WI38 (cell line): Measurements from ENCODE around the gene INTS7.

ENCODE experiments used
- H3K4me3 ChIP-seq: 2 replicates; pipeline ENCODE4 v1.5.1; 2011; ENCODE audit warnings: low read depth, mild to moderate bottlenecking, control low read depth, low read length
- TF ChIP-seq, protein P1 (sequence below): IDR thresholded peaks from 2 replicates; pipeline ENCODE4 v1.5.1; 2012; ENCODE audit warnings: low read depth, mild to moderate bottlenecking, control low read depth, low read length

Gene INTS7

DNA sequence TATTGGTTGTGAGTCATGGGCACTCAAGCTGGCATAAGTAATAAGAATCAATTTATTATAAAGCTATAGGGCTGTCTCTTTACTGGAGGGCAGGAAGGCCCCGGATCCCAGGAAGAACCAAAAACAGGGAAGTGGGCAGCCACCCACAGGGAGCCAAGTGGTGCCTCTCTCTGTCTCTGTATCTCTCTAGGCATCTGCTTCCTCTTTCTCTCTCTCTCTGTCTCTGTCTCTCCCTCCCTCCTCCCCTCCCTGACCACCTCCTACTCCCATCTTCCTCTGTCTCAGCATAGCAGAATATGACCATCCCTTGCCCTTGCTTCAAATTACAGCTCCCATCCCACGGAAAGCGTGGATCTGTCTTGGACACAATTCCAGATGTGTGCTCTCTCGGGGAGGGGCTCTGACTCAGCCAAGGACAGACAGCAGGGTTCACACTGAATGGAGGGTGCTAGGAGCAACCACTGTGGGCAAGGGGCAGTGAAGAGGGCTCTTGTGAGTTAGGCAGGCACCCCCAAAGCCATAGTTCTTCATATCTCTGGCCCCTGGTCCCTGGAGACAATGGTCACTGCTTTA lies 124.4 kb downstream of the INTS7 start:
- TF ChIP-seq, protein P1, sequence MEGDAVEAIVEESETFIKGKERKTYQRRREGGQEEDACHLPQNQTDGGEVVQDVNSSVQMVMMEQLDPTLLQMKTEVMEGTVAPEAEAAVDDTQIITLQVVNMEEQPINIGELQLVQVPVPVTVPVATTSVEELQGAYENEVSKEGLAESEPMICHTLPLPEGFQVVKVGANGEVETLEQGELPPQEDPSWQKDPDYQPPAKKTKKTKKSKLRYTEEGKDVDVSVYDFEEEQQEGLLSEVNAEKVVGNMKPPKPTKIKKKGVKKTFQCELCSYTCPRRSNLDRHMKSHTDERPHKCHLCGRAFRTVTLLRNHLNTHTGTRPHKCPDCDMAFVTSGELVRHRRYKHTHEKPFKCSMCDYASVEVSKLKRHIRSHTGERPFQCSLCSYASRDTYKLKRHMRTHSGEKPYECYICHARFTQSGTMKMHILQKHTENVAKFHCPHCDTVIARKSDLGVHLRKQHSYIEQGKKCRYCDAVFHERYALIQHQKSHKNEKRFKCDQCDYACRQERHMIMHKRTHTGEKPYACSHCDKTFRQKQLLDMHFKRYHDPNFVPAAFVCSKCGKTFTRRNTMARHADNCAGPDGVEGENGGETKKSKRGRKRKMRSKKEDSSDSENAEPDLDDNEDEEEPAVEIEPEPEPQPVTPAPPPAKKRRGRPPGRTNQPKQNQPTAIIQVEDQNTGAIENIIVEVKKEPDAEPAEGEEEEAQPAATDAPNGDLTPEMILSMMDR, result no peak
- H3K4me3 ChIP-seq, result no peak overlapping the region

DNA sequence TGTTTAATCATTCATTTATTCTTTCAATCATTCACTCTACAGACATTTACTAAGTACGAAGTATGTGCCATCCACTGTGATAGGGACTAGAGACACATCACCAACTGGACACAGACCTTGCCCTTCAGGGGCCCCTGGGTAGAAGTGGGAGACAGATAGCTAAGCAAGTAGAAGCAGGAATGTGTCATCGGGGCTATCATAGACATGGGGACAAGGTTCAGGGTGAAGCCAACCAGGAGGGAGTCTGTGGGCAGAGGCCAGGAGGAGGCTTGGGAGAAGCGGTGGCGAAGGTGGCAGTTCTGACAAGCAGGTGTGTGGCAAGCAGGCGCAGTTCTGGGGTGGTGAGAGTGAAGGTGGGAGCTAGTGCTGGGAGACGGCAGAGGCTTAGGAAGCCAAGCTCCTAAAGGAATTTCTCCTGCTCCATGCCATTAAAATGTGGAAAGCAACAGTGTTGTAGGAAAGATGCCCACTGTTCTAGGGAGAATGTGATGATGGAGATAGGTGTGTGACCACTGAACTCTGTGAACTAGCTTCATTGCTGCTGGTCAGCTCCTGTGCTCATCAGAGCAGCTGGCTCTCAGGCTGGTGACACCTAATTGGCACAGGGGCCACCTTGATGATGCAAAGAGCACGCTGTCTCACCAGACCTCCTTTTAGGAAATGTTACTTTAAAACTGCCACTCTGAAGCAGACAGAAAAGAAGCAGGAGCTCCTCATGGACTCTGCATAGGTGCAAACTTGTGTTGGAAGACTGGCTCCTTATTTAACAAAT lies 125.1 kb downstream of the INTS7 start:
- TF ChIP-seq, protein P1, result no peak
- no peak overlapping the region for H3K4me3 ChIP-seq

DNA sequence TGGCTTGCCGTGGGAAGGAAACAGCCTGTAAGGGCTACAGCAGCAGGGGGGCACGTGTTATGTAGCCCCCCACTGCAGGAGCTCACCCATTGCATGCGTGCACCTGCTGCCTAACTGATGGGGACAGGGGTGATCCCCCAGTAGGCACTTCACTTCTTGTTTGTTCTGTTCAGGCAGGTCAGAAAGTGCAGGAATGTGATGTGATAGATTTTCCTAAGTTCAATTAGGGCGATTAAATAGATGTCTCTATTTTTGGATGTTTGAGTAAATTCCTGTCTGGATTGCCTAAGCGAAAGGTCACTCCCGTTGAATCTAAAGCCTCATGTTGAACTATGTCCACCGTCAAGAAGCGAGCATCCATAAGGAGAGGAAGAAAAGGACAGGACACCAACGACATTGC lies 126.0 kb downstream of the INTS7 start:
- TF ChIP-seq, protein P1, result no peak
- no peak overlapping the region for H3K4me3 ChIP-seq

DNA sequence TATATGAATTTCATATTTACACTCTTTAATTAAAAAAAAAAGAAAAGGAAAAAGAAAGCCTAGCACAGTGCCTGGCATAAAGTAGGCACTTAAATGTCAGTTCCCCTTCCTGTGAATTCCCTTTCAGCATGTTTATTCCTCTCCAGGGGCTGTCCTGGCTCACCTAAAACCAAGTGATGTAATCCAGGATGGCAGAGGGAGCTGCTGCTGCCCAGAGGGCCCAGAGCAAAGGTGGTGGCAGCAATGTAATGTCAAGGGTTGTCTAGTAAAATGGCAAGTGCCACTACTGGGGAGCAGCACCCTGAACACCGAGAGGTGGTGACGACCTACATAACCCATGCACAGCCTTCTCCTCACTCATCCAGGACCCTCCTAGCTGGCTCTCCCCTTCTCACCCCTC lies 126.4 kb downstream of the INTS7 start:
- no peak overlapping the region for H3K4me3 ChIP-seq
- TF ChIP-seq, protein P1, result no peak

DNA sequence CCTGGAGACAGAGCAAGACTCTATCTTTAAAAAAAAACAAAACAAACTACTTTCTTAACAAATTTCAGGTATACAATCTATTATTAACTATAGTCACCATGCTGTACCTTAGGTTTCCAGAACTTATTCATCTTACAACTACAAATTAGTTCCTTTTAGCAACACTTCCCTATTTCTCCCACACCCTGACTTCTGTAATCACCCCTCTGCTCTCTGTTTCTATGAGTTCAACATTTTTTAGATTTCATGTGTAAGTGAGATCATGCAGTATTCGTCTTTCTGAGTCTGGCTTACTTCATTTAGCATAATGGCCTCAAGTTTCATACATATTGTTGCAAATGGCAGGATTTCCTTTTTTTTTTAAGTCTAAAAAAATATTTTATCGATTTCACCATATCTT lies 126.9 kb downstream of the INTS7 start:
- H3K4me3 ChIP-seq, result no peak overlapping the region
- TF ChIP-seq, protein P1, result no peak

DNA sequence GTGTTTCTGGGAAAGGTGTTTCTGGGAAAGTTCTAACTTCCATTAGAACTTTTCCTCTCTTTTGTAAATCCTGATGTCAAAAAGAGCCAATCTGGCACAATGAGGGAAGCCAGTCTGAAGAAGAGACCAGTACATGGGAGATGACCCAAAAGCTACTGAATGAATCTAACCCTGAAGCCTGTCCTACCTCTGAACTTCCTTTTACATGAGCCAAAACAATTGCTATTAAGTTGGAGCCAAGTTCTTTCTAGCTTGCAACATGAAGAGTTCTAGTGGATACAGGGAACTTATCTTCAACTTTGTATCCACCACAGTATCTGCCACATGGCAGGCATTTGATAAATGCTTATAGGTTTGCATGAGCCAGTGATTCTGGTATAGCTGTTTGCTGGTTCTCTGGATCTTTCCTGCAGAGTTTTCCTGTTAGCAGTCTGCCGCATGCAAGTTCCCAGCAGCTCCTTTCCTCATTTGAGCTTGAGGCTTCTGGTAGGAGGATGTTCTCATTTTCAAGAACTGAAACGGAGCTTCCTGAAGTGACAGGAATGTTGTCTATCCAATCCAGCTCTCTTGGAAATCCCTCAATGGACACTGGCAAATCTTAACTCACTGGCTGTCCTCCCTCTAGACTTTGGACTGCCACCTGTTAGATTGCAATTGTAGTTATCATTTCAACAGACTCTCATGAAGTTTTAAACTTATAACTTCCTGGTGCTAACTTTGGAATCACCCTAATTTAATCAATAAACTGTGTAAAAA lies 131.7 kb downstream of the INTS7 start:
- TF ChIP-seq, protein P1, result no peak
- H3K4me3 ChIP-seq, result no peak overlapping the region
